ENCODE measurements around the gene TIMM17A. TPM values are rescaled to one million over a fixed set of nuclear protein-coding genes. Genes with fewer than 3 reads are reported as not detected.

Gene TIMM17A
- total RNA-seq, 1 donor, result 59.6 TPM

DNA sequence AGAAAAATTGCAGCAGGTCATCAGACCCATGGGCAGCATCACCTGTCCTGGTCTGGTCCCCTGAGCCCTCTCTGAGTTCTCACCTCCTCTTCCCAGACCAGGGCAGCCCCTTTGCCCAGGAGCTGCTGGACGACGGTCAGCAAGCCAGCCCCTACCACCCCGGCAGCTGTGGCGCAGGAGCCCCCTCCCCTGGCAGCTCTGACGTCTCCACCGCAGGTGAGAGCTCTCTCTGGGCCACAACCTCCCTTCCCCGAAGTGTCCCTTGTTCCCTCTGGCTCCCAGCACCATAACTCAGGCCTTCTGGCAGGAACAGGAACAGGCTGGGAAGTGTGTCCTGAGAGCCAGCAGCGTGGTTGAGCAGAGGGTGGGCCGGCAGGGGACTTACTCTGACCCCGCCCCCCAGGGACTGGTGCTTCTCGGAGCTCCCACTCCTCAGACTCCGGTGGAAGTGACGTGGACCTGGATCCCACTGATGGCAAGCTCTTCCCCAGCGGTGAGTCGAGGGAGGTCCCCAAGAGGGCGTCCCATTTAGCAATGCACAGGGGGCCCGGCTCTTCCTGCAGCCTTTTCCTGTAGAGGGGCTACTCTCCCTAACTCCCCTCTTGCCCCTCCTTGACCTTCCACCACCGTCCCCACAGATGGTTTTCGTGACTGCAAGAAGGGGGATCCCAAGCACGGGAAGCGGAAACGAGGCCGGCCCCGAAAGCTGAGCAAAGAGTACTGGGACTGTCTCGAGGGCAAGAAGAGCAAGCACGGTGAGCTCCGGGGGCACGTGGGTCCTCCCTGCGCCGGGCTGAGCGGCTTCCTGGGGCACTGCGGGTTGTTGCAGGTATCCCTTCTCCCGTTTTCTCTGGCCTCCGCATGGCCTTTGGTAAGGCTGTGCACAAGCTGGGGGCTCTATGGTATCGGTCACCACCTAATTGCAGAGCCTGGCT, 57.5 kb downstream of the TIMM17A start:
- H3K4me3 ChIP-seq (ENCODE audit: low read depth, low read length), result no peak overlapping the region
- DNase-seq (ENCODE audit: low read depth), result no peak
- TF ChIP-seq, protein P1, sequence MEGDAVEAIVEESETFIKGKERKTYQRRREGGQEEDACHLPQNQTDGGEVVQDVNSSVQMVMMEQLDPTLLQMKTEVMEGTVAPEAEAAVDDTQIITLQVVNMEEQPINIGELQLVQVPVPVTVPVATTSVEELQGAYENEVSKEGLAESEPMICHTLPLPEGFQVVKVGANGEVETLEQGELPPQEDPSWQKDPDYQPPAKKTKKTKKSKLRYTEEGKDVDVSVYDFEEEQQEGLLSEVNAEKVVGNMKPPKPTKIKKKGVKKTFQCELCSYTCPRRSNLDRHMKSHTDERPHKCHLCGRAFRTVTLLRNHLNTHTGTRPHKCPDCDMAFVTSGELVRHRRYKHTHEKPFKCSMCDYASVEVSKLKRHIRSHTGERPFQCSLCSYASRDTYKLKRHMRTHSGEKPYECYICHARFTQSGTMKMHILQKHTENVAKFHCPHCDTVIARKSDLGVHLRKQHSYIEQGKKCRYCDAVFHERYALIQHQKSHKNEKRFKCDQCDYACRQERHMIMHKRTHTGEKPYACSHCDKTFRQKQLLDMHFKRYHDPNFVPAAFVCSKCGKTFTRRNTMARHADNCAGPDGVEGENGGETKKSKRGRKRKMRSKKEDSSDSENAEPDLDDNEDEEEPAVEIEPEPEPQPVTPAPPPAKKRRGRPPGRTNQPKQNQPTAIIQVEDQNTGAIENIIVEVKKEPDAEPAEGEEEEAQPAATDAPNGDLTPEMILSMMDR (IDR thresholded peaks at IDR 0.05; ENCODE audit: insufficient read depth, low read length), result no peak

DNA sequence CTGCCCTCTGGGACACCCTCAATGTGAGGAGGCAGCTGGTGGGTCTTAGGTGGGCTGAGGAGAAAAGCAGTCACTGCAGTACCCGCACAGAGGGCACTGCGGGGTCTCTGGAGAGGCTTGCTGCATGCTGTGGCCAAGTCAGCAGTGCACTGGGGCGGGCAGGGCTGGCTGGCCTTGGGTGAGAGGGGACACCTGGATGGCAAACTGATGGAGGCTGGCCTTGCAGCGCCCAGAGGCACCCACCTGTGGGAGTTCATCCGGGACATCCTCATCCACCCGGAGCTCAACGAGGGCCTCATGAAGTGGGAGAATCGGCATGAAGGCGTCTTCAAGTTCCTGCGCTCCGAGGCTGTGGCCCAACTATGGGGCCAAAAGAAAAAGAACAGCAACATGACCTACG, 58.3 kb downstream of the TIMM17A start:
- H3K4me3 ChIP-seq (ENCODE audit: low read depth, low read length), result no peak overlapping the region
- no peak for DNase-seq (ENCODE audit: low read depth)
- TF ChIP-seq, protein P1 (IDR thresholded peaks at IDR 0.05; ENCODE audit: insufficient read depth, low read length), result no peak

DNA sequence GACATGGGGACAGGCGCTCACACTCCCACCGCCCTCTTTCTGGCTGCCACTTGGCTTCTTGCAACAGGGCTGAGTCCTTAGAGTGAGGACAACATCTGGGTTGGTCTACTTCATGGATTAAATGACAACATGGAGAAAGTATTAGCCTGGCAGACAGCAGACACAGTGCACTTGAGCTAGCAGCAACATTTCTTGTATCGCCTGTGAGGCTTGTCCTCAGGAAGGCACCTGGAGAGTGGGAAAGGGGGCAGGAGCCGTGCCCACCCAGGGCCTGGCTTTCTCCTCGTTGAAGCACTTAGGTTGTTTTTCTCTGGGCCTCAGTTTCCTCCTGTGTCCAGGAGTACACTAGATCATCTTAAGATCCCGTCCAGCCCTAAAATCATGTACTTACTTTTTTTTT, 58.8 kb downstream of the TIMM17A start:
- TF ChIP-seq, protein P1 (IDR thresholded peaks at IDR 0.05; ENCODE audit: insufficient read depth, low read length), result no peak
- no peak overlapping the region for H3K4me3 ChIP-seq (ENCODE audit: low read depth, low read length)
- no peak for DNase-seq (ENCODE audit: low read depth)

DNA sequence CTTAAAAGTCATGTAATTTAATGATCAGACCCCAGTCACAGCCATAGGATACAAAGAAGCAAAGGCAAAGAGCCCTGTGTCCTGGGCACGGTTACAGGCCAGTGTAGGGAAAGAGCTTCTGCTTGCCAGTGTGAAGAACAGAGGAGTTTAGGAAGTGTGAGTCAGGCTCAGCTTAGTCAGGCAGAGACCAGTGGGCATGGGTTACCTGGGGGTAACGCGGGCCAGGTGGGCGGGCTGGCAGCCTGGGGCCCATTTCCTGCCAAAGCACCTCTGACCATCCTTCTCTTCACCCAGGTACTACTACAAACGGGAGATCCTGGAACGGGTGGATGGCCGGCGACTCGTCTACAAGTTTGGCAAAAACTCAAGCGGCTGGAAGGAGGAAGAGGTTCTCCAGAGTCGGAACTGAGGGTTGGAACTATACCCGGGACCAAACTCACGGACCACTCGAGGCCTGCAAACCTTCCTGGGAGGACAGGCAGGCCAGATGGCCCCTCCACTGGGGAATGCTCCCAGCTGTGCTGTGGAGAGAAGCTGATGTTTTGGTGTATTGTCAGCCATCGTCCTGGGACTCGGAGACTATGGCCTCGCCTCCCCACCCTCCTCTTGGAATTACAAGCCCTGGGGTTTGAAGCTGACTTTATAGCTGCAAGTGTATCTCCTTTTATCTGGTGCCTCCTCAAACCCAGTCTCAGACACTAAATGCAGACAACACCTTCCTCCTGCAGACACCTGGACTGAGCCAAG, 59.8 kb downstream of the TIMM17A start:
- no peak for DNase-seq (ENCODE audit: low read depth)
- H3K4me3 ChIP-seq (ENCODE audit: low read depth, low read length), result no peak overlapping the region
- TF ChIP-seq, protein P1 (IDR thresholded peaks at IDR 0.05; ENCODE audit: insufficient read depth, low read length), result no peak

DNA sequence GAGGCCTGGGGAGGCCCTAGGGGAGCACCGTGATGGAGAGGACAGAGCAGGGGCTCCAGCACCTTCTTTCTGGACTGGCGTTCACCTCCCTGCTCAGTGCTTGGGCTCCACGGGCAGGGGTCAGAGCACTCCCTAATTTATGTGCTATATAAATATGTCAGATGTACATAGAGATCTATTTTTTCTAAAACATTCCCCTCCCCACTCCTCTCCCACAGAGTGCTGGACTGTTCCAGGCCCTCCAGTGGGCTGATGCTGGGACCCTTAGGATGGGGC, 60.3 kb downstream of the TIMM17A start:
- no peak for DNase-seq (ENCODE audit: low read depth)
- TF ChIP-seq, protein P1 (IDR thresholded peaks at IDR 0.05; ENCODE audit: insufficient read depth, low read length), result no peak
- H3K4me3 ChIP-seq (ENCODE audit: low read depth, low read length), result no peak overlapping the region

DNA sequence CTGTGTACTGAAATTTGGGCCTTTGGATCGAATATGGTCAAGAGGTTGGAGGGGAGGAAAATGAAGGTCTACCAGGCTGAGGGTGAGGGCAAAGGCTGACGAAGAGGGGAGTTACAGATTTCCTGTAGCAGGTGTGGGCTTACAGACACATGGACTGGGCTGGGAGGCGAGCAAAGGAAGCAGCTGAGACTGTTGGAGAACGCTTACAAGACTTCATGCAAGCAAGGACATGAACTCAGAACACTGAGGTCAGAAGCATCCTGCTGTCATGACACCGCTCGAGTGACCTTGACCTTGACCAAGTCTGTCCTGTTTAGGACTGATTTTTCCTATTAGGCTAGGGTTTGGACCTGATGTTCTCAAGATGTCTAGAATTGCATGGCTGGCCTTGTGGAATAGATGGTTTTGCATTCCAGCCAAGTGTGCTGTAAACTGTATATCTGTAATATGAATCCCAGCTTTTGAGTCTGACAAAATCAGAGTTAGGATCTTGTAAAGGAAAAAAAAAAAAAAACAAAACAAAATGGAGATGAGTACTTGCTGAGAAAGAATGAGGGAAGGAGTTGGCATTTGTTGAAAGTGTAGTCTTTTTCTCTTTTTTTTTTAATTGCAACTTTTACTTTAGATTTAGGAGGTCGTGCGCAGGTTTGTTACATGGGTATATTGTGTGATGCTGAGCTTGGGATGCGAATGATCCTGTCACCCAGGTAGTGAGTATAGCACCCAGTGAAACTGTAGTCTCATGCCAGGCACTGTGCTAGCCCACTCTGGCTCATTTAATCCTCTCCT, 60.9 kb downstream of the TIMM17A start:
- TF ChIP-seq, protein P1 (IDR thresholded peaks at IDR 0.05; ENCODE audit: insufficient read depth, low read length), result no peak
- H3K4me3 ChIP-seq (ENCODE audit: low read depth, low read length), result no peak overlapping the region
- peak; percentile 43 for DNase-seq (ENCODE audit: low read depth)

Data from fibroblast of the aortic adventitia (primary cell).